Measurements from ENCODE around the gene ERBB4. TPM values are rescaled to one million over a fixed set of nuclear protein-coding genes. Genes with fewer than 3 reads are reported as not detected.

Gene ERBB4
- total and polyA plus RNA-seq, 7 donors, result under 0.01 to 0.33 (median 0.08) TPM; not detected in 1

GRCh38 chr2:211967234-211967633 is 571.4 kb downstream of the ERBB4 start:
- no peak for DNase-seq
- Histone ChIP-seq H3K4me1 (no peaks in the 10 kb centered on the region), H3K36me3 (no peaks in the 10 kb centered on the region), H3K27ac (no peak overlapping the region), H3K27me3 (no peaks in the 10 kb centered on the region), H3K9me3 (no peaks in the 10 kb centered on the region), H3K4me3 (no peak overlapping the region)
- TF ChIP-seq POLR2A (IDR thresholded peaks at IDR 0.05) (no peak), CTCF (IDR thresholded peaks at IDR 0.05) (no peak), POLR2AphosphoS5 (IDR thresholded peaks at IDR 0.05) (no peak), EP300 (IDR thresholded peaks at IDR 0.05) (no peak)
- intact Hi-C loops (cut with DNase I), result no loop called here
- 75% methylated on average over 1 of the region's 1 CpG for WGBS, 2 donors

GRCh38 chr2:211963969-211964368 is 574.6 kb downstream of the ERBB4 start:
- intact Hi-C loops (cut with DNase I), result no loop called here
- no peak for DNase-seq
- Histone ChIP-seq H3K4me3 (no peak overlapping the region), H3K36me3 (no peaks in the 10 kb centered on the region), H3K27ac (no peak overlapping the region), H3K27me3 (no peaks in the 10 kb centered on the region), H3K9me3 (no peaks in the 10 kb centered on the region), H3K4me1 (no peaks in the 10 kb centered on the region)
- TF ChIP-seq EP300 (IDR thresholded peaks at IDR 0.05), result no peak
- TF ChIP-seq POLR2A (IDR thresholded peaks at IDR 0.05), result no peak
- TF ChIP-seq CTCF (IDR thresholded peaks at IDR 0.05), result no peak
- TF ChIP-seq POLR2AphosphoS5 (IDR thresholded peaks at IDR 0.05), result no peak
- WGBS, 2 donors, result 82 to 87% methylated on average over 1 of the region's 1 CpG

DNA sequence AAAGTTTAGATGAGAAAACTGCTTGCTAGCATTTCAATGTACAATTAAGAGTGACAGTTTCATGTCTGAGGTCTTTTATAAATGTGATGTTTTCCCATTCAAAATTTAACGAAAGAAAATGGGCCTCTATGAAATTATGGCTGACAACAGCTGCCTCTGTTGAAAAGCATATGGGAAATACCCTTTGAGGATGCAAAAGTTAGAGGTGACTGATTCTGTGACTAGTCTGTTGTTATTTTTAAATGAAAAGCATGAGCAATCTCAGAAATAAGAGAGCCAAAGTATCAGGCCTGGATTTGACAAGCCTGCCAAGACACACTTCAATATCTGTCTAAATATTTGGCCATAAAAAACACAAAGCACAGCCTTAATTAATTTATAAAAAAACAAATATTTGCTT is 580.8 kb downstream of the ERBB4 start:
- H3K4me3 ChIP-seq, result no peak overlapping the region
- H3K9me3 ChIP-seq, result no peaks in the 10 kb centered on the region
- H3K27me3 ChIP-seq, result no peaks in the 10 kb centered on the region
- TF ChIP-seq CTCF (IDR thresholded peaks at IDR 0.05), result no peak
- TF ChIP-seq POLR2AphosphoS5 (IDR thresholded peaks at IDR 0.05), result no peak
- TF ChIP-seq EP300 (IDR thresholded peaks at IDR 0.05), result no peak
- TF ChIP-seq POLR2A (IDR thresholded peaks at IDR 0.05), result no peak
- 70 to 83% methylated on average over 1 of the region's 1 CpG for WGBS, 2 donors
- H3K4me1 ChIP-seq, result no peaks in the 10 kb centered on the region
- H3K36me3 ChIP-seq, result no peaks in the 10 kb centered on the region
- intact Hi-C loops (cut with DNase I), result no loop called here
- no peak overlapping the region for H3K27ac ChIP-seq
- no peak for DNase-seq

- Histone ChIP-seq H3K27me3 (no peaks in the 10 kb centered on the region), H3K4me3 (no peak overlapping the region), H3K9me3 (peaks cover 0 to 4% (median 0%) of the 10 kb centered on the region in 4 donors), H3K27ac (no peak overlapping the region), H3K36me3 (no peaks in the 10 kb centered on the region), H3K4me1 (no peaks in the 10 kb centered on the region)
- 76 to 80% methylated on average over 1 of the region's 1 CpG for WGBS, 2 donors
- intact Hi-C loops (cut with DNase I), result no loop called here
- no peak for DNase-seq
- TF ChIP-seq POLR2AphosphoS5 (IDR thresholded peaks at IDR 0.05) (no peak), EP300 (IDR thresholded peaks at IDR 0.05) (no peak), CTCF (IDR thresholded peaks at IDR 0.05) (no peak), POLR2A (IDR thresholded peaks at IDR 0.05) (no peak)
Observed at GRCh38 chr2:211955648-211956047, 583.0 kb downstream of the ERBB4 start.

DNA sequence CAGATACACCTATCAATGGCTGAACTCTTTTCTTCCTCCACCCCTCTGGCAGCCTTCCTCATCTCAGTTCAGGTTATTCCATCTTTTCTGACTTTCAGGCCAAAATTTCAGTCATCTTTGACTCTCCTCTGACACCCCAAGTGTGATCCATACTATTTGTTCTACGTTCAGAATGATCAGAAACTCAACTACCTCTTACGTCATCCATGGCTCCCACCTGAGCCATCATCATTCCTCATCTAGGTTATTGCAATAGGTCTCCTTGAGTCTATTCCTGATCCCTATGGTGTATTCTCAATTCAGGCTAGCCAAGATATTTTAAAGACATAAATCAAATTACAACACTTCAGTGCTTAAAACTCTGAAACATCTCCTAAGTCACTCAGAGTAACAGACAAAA is 589.7 kb downstream of the ERBB4 start:
- no peaks in the 10 kb centered on the region for H3K27me3 ChIP-seq
- H3K36me3 ChIP-seq, result no peaks in the 10 kb centered on the region
- H3K27ac ChIP-seq, result no peak overlapping the region
- no peak overlapping the region for H3K4me3 ChIP-seq
- H3K4me1 ChIP-seq, result no peaks in the 10 kb centered on the region
- TF ChIP-seq EP300 (IDR thresholded peaks at IDR 0.05), result no peak
- TF ChIP-seq POLR2A (IDR thresholded peaks at IDR 0.05), result no peak
- no peak for TF ChIP-seq CTCF (IDR thresholded peaks at IDR 0.05)
- no peak for TF ChIP-seq POLR2AphosphoS5 (IDR thresholded peaks at IDR 0.05)
- H3K9me3 ChIP-seq, result peaks cover 0 to 4% (median 0%) of the 10 kb centered on the region in 4 donors
- 55 to 73% methylated on average over 2 of the region's 2 CpGs for WGBS, 2 donors
- DNase-seq, result no peak
- intact Hi-C loops (cut with DNase I), result no loop called here
